Stimulated activated naive B cell treated with anti-CD40 and anti-IgM and Interleukin-4, amounts not matched to agents 10 μg/mL and 1 μg/mL and 100 μg/mL, for 72 hours (primary cell): ENCODE results near the gene MPST.
"Not testable (repeated sequence)": the region's sequence is repeated elsewhere in the genome, so short reads cannot be mapped to it uniquely, and the experiment has no call there.

Experiments
- ATAC-seq, 2 donors: fragments of 150-1000 bp; cut with Tn5 transposase; replicated peaks; 2 replicates each; pipeline ENCODE4 v1.10.0; 2021; ENCODE audit warnings: moderate library complexity in 1 of 2
- DNase-seq: peaks from one replicate; pipeline ENCODE4 v3.0.0; 2021
- H3K27ac Mint-ChIP-seq: one replicate; pipeline ENCODE4 v1.8.0; 2022; ENCODE audit warnings: mild to moderate bottlenecking, mixed read lengths
- H3K27me3 Mint-ChIP-seq, 2 donors: one replicate each; pipeline ENCODE4 v1.8.0; 2022; ENCODE audit warnings: mixed read lengths in 2 of 2
- H3K36me3 Mint-ChIP-seq, 2 donors: one replicate each; pipeline ENCODE4 v1.8.0; 2022; ENCODE audit warnings: mixed read lengths in 2 of 2, mild to moderate bottlenecking in 1 of 2
- H3K4me1 Mint-ChIP-seq, 2 donors: one replicate each; pipeline ENCODE4 v1.8.0; 2022; ENCODE audit warnings: mixed read lengths in 2 of 2, mild to moderate bottlenecking in 1 of 2
- H3K4me3 Mint-ChIP-seq, 2 donors: one replicate each; pipeline ENCODE4 v1.8.0; 2022; ENCODE audit warnings: mild to moderate bottlenecking in 2 of 2, mixed read lengths in 2 of 2, moderate library complexity in 1 of 2
- H3K9me3 Mint-ChIP-seq, 2 donors: one replicate each; pipeline ENCODE4 v1.8.0; 2022; ENCODE audit warnings: mixed read lengths in 2 of 2, mild to moderate bottlenecking in 1 of 2

Gene MPST

DNA sequence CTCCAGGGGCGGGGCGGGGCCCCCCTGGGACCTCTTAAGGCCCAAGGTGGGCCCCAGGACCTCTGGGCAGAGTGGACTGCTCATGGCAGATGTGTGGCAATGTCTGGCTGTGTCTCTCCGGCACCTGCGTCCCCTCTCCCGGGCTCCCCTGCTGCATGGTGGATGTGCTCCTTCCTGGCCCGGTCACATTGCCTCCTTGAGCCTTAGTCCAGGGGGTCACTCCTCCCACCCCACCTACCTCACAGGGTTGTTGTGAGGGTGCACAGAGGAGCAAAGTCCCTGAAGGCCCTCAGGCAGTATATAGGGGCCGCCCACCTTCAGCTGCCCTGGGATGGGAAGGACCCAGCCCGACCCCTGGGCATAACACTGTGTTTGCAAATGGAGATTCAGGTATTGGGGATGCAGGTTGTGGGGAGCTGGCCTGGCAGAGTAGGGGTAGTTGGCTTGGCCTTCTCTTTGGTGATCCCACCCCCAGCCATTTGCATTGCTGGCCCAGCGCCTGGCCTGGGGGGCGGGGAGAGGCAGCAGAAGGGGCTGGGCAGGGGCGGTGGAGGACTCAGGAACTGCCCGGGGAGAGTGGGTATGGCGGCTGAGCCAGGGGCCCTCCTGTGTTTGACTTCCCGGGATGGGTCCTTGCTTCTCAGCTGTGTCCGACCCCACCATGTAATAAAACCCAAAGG lies 43.3 kb downstream of the MPST start:
- ATAC-seq, result no peak
- Mint-ChIP-seq H3K4me1 (peaks cover 2 to 33% of the 10 kb centered on the region in 2 donors), H3K27ac (no peak overlapping the region), H3K4me3 (no peak overlapping the region), H3K27me3 (peaks cover 2 to 4% of the 10 kb centered on the region in 2 donors), H3K36me3 (peaks cover 32 to 34% of the 10 kb centered on the region in 2 donors), H3K9me3 (no peaks in the 10 kb centered on the region)
- no peak for DNase-seq

DNA sequence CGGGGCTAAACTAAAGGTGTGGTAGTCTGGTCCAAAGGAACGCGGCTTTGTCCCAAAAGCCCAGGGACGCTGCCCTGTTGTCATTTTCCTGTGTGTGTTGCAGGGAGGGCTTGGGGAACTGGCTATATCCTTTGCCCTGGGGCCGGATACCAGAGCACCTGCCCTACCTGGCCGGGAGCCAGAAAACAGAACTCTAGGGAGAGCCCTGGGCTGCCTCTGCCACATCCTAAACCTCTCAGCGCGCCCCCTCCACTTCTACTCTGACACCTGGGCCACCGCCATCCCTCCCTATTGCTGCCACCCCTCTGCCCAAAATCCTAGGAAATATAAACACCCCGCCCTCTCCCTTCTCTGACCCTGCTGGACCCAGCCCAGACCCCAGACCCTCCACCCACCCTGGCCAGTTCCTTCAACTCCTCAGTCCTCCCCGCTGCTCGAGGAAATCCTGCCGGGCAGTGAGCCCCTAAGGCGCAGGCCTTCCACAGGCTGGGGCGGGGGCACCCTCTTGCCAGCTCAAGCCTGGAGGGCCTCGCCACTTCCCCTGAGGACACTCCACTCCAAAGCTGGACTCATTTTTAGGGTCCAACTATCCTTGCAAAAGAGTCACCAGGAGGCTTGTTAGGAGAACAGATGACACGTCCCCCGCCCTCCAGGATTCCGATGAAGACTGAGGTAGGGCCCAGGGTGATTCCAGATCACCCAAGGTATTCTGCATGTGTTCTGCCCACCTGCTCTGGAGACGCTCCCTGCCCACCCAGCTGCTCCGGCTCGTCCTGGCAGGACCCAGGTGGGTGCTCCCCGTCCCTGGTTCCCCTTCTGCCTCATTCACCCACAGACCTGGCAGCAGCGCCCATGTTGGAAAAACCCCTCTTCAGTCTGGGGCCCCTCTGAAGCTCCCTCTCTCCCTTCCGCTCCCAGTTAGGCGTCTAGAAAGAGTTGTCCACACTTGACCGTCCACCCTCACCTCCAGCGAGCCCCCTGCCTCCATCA lies 44.2 kb downstream of the MPST start:
- H3K4me3 Mint-ChIP-seq, result no peak overlapping the region
- ATAC-seq, result no peak
- peaks cover 7 to 10% of the 10 kb centered on the region in 2 donors for H3K27me3 Mint-ChIP-seq
- H3K27ac Mint-ChIP-seq, result no peak overlapping the region
- H3K36me3 Mint-ChIP-seq, result peaks cover 31 to 32% of the 10 kb centered on the region in 2 donors
- H3K4me1 Mint-ChIP-seq, result peaks cover 2 to 33% of the 10 kb centered on the region in 2 donors
- DNase-seq, result no peak
- H3K9me3 Mint-ChIP-seq, result no peaks in the 10 kb centered on the region

GRCh38 chr22:37064553-37064952 lies 45.0 kb downstream of the MPST start:
- peaks cover 2 to 33% of the 10 kb centered on the region in 2 donors for H3K4me1 Mint-ChIP-seq
- H3K36me3 Mint-ChIP-seq, result peaks cover 31 to 32% of the 10 kb centered on the region in 2 donors
- no peak overlapping the region for H3K27ac Mint-ChIP-seq
- H3K4me3 Mint-ChIP-seq, result no peak overlapping the region
- peaks cover 9 to 10% of the 10 kb centered on the region in 2 donors for H3K27me3 Mint-ChIP-seq
- DNase-seq (no peak), ATAC-seq (no peak)
- H3K9me3 Mint-ChIP-seq, result no peaks in the 10 kb centered on the region

- no peak for ATAC-seq
- H3K27me3 Mint-ChIP-seq, result peaks cover 10 to 15% of the 10 kb centered on the region in 2 donors
- no peaks in the 10 kb centered on the region for H3K9me3 Mint-ChIP-seq
- peaks cover 2 to 33% of the 10 kb centered on the region in 2 donors for H3K4me1 Mint-ChIP-seq
- peaks cover 26 to 28% of the 10 kb centered on the region in 2 donors for H3K36me3 Mint-ChIP-seq
- no peak overlapping the region for H3K4me3 Mint-ChIP-seq
- H3K27ac Mint-ChIP-seq, result no peak overlapping the region
- no peak for DNase-seq
Measured at GRCh38 chr22:37065180-37065579, 45.6 kb downstream of the MPST start.

GRCh38 chr22:37065961-37066360 lies 46.4 kb downstream of the MPST start:
- peaks cover 0 to 29% of the 10 kb centered on the region in 2 donors for H3K4me1 Mint-ChIP-seq
- ATAC-seq, result no peak
- H3K27ac Mint-ChIP-seq, result no peak overlapping the region
- H3K27me3 Mint-ChIP-seq, result peaks cover 10 to 19% of the 10 kb centered on the region in 2 donors
- no peaks in the 10 kb centered on the region for H3K9me3 Mint-ChIP-seq
- H3K4me3 Mint-ChIP-seq, result no peak overlapping the region
- H3K36me3 Mint-ChIP-seq, result peaks cover 18 to 22% of the 10 kb centered on the region in 2 donors
- no peak for DNase-seq

GRCh38 chr22:37067428-37067827 lies 47.9 kb downstream of the MPST start:
- no peak overlapping the region for H3K27ac Mint-ChIP-seq
- ATAC-seq (no peak), DNase-seq (no peak)
- no peaks in the 10 kb centered on the region for H3K9me3 Mint-ChIP-seq
- peaks cover 10 to 19% of the 10 kb centered on the region in 2 donors for H3K27me3 Mint-ChIP-seq
- no peak overlapping the region for H3K4me3 Mint-ChIP-seq
- peaks cover 13 to 15% of the 10 kb centered on the region in 2 donors for H3K36me3 Mint-ChIP-seq
- peaks cover 0 to 14% of the 10 kb centered on the region in 2 donors for H3K4me1 Mint-ChIP-seq

DNA sequence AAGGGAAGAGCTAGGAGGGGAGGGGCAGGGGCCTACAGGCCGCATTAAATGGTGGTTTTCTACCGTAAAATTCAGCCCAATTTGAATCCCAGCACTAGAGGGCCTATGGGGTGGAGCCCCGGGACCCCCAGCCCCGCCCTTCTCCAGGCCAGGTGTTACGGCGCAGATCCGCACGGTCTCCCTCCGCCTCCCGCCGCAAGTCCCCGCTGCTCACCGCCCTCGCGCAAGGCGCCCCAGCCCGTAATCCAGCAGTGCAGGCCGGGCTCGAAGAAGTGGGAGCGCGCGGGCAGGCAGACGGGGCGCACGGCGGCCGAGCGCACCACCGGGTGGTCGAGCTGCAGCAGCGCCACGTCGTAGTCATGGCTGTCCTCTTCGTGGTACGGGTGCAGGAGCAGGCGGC lies 49.3 kb downstream of the MPST start:
- peaks cover 12 to 19% of the 10 kb centered on the region in 2 donors for H3K27me3 Mint-ChIP-seq
- no peak overlapping the region for H3K4me3 Mint-ChIP-seq
- DNase-seq (no peak), ATAC-seq (peak in 1 of 2 donors; percentile 41)
- no peaks in the 10 kb centered on the region for H3K9me3 Mint-ChIP-seq
- no peak overlapping the region for H3K27ac Mint-ChIP-seq
- no peaks in the 10 kb centered on the region for H3K4me1 Mint-ChIP-seq
- peaks cover 10% of the 10 kb centered on the region in 2 donors for H3K36me3 Mint-ChIP-seq

GRCh38 chr22:37069319-37069718 lies 49.8 kb downstream of the MPST start:
- ATAC-seq (peak in 1 of 2 donors; percentile 18), DNase-seq (no peak)
- H3K4me1 Mint-ChIP-seq, result no peaks in the 10 kb centered on the region
- H3K27ac Mint-ChIP-seq, result no peak overlapping the region
- H3K9me3 Mint-ChIP-seq, result no peaks in the 10 kb centered on the region
- no peak overlapping the region for H3K4me3 Mint-ChIP-seq
- peaks cover 6 to 8% of the 10 kb centered on the region in 2 donors for H3K36me3 Mint-ChIP-seq
- H3K27me3 Mint-ChIP-seq, result peaks cover 17 to 19% of the 10 kb centered on the region in 2 donors

DNA sequence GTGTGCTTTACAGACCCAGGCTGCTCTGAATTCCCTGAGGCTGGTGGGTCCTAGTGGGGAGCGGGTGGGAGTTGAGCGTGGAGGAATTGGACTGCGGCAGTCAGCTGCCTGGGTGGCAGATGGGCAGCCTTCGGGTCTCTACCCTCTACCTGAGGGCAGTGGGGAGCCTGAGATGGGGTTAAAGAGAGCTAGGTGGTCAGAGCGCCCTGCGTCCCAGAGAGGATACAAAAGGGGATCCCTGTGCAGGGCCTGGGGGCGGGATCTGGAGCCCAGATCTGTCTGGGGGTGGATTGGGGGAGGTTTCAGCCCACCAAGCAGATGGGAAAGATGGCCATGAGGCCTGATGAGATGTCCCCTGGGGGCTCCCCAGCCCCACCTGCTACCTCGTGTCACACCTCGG lies 50.2 kb downstream of the MPST start:
- Mint-ChIP-seq H3K4me1 (no peaks in the 10 kb centered on the region), H3K36me3 (peaks cover 2 to 4% of the 10 kb centered on the region in 2 donors), H3K27me3 (peaks cover 20 to 21% of the 10 kb centered on the region in 2 donors), H3K9me3 (no peaks in the 10 kb centered on the region), H3K27ac (no peak overlapping the region), H3K4me3 (no peak overlapping the region)
- DNase-seq (no peak), ATAC-seq (no peak)

DNA sequence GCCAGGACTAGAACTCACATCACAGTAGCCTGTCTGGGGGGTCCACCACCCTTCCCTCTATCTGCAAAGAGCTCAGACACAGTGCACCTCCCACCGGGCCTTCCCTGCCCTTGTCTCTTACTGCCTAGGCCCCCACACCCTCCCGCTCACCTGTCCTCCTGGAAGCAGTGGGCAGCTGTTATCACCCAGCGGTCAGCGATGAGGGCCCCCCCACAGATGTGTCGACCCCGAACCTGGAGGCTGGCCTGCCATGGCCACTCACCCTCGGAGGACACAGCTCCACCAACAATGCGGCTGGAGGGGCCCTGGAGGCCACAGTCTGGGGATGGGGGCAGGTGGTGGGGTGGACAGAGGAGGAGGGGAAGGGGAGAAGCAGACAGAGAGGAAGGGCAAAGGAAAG lies 50.8 kb downstream of the MPST start:
- DNase-seq, result no peak
- no peak overlapping the region for H3K4me3 Mint-ChIP-seq
- no peaks in the 10 kb centered on the region for H3K9me3 Mint-ChIP-seq
- no peak for ATAC-seq
- H3K36me3 Mint-ChIP-seq, result peaks cover 0 to 2% of the 10 kb centered on the region in 2 donors
- H3K4me1 Mint-ChIP-seq, result no peaks in the 10 kb centered on the region
- peaks cover 24 to 27% of the 10 kb centered on the region in 2 donors for H3K27me3 Mint-ChIP-seq
- H3K27ac Mint-ChIP-seq, result no peak overlapping the region

GRCh38 chr22:37070744-37071143 lies 51.2 kb downstream of the MPST start:
- peaks cover 28 to 31% of the 10 kb centered on the region in 2 donors for H3K27me3 Mint-ChIP-seq
- ATAC-seq, result no peak
- H3K9me3 Mint-ChIP-seq, result no peaks in the 10 kb centered on the region
- H3K4me1 Mint-ChIP-seq, result no peaks in the 10 kb centered on the region
- no peak overlapping the region for H3K27ac Mint-ChIP-seq
- DNase-seq, result no peak
- peaks cover 0 to 2% of the 10 kb centered on the region in 2 donors for H3K36me3 Mint-ChIP-seq
- H3K4me3 Mint-ChIP-seq, result no peak overlapping the region

DNA sequence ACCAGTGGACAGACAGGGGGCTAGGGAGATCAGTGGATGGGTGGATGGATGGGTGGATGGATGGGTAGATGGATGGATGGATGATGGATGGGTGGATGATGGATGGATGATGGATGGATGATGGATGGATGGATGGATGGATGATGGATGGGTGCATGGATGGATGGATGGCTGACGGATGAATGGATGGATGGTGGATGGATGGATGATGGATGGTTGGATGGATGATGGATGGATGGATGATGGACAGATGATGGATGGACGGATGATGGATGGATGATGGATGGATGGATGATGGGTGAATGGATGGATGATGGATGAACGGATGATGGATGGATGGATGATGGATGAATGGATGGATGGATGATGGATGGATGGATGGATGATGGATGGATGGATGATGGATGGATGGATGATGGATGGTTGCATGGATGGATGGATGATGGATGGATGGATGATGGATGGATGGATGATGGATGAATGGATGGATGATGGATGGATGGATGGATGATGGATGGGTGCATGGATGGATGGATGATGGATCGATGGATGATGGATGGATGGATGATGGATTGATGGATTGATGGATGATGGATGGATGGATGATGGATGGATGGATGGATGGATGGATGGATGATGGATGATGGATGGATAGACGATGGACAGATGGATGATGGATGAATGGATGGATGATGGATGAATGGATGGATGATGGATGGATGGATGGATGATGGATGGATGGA lies 52.5 kb downstream of the MPST start:
- not testable (repeated sequence) for H3K4me1 Mint-ChIP-seq, H3K36me3 Mint-ChIP-seq, DNase-seq, ATAC-seq, H3K27ac Mint-ChIP-seq, H3K4me3 Mint-ChIP-seq, H3K9me3 Mint-ChIP-seq
- peaks cover 33 to 38% of the 10 kb centered on the region in 2 donors for H3K27me3 Mint-ChIP-seq

GRCh38 chr22:37072673-37073072 lies 53.1 kb downstream of the MPST start:
- no peak overlapping the region for H3K27ac Mint-ChIP-seq
- peaks cover 0 to under 1% of the 10 kb centered on the region in 2 donors for H3K4me1 Mint-ChIP-seq
- DNase-seq (no peak), ATAC-seq (no peak)
- H3K36me3 Mint-ChIP-seq, result no peaks in the 10 kb centered on the region
- H3K9me3 Mint-ChIP-seq, result no peaks in the 10 kb centered on the region
- no peak overlapping the region for H3K4me3 Mint-ChIP-seq
- H3K27me3 Mint-ChIP-seq, result peaks cover 32 to 36% of the 10 kb centered on the region in 2 donors

- H3K27ac Mint-ChIP-seq, result no peak overlapping the region
- H3K9me3 Mint-ChIP-seq, result no peaks in the 10 kb centered on the region
- DNase-seq (no peak), ATAC-seq (no peak)
- no peaks in the 10 kb centered on the region for H3K36me3 Mint-ChIP-seq
- H3K4me1 Mint-ChIP-seq, result peaks cover 9 to 18% of the 10 kb centered on the region in 2 donors
- H3K4me3 Mint-ChIP-seq, result no peak overlapping the region
- H3K27me3 Mint-ChIP-seq, result peaks cover 25 to 42% of the 10 kb centered on the region in 2 donors
Measured at GRCh38 chr22:37074537-37074936, 55.0 kb downstream of the MPST start.
